DMS 273 treated with DMSO at 0.1 percent for 48 hours (cell line): ENCODE data around the gene ZNF892.
"Not testable (repeated sequence)": the region's sequence is repeated elsewhere in the genome, so short reads cannot be mapped to it uniquely, and the experiment has no call there.

Source experiments
- DNase-seq: peaks from one replicate; lab custom pipeline; 2025; lab: John Stamatoyannopoulos, UW

Gene ZNF892

DNA sequence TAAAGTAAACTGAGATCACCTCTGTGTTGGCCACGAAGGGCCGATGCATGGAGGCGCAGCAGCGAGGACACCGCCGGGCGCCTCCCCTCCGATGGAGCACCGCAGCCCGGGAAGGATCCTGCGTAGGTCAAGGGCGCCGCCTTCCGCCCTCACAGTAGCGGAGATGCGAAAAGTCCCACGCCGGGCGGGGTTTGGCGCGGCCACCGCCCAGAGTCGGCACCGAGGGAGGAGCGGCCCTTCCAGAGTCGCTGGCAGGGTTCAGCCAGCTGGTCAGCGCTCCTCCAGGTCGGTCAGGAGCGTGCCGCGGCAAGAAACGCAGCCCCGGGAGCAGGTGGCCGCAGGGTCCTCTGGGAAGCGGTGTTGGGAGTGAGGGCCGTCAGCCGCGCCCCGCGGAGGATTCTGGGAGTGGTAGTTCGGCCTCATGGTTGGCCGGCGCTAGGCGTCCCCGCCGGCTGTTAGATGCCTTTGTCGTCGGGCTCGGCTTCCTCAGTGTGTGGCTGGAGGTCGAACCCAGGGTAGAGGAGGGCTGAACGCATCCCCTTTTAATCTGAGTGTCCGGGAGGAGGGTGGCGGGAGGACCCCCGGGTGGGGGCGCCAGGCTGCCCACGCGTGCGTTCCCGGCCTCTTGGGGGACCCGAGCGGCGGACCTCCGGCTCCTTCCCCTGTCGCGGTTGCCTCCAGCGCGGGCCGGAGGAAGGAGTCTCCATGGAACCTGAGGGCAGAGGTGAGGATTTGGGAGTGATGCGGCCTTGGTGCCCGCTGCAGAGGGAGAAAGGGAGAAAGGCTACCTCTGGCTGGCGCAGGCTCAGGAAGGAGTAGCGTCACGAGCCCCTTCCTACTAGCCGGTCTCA, at the start of gene ZNF892:
TSS of gene ZNF892 (plus strand) at position 411 of the 851 bp plus-strand sequence. CDS start at position 706, 295 bp downstream.
- peak; percentile 88 for DNase-seq

GRCh38 chr2:95158441-95158840, 48.9 kb upstream of the ZNF892 start:
- DNase-seq: no peak

GRCh38 chr2:95158891-95159619, 48.3 kb upstream of the ZNF892 start:
- DNase-seq: no peak

DNA sequence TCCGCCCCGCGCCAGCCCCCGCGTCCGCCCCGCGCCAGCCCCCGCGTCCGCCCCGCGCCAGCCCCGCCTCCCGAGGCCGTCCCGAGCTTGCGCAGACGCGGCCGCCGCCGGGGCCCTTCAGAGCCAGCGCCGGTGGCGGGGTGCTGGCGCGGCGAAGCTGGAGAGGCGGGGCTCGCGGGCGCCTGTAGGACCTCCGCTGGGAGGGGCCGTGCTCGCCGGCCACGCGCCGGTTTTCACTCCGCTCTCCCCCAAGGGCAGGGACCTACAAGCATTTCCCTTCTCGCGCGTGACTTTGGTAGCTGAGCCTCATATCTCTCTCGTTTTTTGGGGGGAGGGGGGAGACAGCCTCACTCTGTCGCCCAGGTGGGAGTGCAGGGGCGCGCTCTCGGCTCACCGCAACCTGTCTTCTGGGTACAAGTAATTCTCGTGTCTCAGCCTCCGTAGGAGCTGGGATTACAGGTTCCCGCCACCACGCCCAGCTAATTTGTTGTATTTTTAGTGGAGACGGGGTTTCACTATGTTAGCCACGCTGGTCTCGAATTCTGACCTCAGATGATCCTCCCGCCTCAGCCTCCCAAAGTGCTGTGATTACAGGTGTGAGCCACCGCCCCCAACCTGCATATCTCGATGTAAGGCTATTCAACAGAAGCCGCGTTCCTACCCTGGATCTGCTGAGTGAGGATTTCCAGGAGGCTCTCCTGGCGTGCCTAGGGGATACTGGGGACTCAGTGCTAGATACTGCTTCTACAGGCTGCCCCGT, 47.5 kb upstream of the ZNF892 start, which contains the start of gene ZNF514:
TSS of gene ZNF514 (minus strand) at position 159 of the 760 bp plus-strand sequence. CDS start 6,595 bp downstream, outside the sequence.
- DNase-seq: no peak

DNA sequence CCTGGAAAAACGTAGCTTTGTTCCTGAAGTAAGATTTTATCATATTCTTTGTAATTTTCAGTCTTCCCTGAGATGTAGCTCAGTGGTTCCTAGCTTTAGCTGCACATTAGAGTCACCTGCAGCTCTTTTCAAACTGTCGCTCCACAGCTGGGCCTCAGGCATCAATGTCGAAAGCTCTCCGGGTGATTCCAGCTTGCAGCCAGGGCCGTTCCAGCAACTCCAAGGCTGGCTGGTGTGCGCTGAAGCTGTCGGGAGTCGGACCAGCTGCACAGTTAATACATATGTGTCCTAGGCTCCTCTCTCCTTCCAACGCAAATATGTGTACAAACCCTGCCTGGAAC, 42.3 kb upstream of the ZNF892 start:
- no peak for DNase-seq

DNA sequence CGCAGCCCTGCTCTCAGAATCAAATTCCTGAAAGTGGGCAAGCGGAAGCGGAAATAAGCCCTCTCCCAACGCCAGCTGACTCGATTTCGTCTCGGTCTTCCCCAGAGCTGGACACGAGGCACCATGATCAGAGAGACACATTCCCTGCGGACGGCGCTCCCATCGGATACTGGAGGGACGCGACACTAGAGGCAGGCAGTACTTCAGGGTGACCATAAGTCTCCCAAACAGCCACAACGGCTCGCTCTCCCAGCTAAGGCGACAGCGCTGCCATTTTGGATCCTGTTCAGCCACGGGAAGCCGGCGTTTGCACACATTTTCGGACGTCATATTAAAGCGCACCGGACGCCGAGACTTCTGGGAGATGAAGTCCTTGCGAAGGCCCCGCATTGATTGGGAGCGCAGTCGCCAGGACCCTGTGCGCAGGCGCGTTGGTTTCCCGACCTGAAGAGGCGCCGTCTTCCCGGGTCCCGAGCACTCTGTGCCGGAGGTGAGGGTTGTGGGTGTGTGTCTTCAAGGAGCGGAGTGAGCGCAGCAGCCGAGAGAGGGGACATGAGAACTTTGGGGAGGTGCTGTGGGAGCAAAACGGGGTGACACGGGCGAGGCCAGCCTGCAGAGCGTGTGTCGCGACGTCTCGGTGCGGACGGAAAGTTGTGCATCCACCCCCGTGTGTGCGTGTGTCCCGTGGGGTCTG, 41.8 kb upstream of the ZNF892 start, which contains the start of gene ZNF2:
TSS of gene ZNF2 (plus strand) at position 439 of the 694 bp plus-strand sequence. CDS start 10,418 bp downstream, outside the sequence.
- peak; percentile 91 for DNase-seq

DNA sequence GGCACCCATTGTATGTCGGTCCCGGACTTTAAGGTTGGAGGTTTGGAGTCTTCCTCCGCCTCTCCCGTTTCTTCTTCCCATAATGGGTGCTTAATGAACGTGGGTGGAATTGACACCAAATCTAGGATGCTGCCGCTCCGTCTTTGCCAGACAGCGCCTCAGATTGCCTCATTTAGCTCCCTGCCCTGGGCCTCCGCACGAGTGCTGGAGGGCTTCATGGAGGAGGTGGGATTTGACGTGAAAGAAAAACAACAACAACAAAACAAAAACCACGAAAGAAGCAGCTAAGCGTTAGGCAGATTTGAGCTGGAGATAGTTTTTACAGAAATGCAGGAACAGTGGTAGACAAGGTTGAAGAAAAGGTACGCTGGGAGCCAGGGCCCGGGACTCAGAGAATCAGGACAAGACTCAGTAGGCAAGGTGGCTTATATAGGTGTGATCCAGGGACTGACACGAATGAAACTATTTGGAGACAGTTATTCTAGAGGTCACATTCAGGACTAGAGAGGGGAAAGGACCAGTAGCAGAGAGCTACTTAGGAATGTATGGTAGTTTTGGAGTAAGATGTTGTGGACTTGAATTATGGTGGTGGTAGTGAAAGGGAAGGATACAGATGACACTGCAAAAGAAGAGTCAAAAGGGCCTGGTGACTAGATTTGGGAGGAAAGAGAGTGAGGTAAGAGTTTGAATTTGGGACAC, 41.1 kb upstream of the ZNF892 start:
- no peak for DNase-seq

- DNase-seq: no peak
These were observed 35.4 kb upstream of the ZNF892 start for GRCh38 chr2:95171902-95172301.

DNA sequence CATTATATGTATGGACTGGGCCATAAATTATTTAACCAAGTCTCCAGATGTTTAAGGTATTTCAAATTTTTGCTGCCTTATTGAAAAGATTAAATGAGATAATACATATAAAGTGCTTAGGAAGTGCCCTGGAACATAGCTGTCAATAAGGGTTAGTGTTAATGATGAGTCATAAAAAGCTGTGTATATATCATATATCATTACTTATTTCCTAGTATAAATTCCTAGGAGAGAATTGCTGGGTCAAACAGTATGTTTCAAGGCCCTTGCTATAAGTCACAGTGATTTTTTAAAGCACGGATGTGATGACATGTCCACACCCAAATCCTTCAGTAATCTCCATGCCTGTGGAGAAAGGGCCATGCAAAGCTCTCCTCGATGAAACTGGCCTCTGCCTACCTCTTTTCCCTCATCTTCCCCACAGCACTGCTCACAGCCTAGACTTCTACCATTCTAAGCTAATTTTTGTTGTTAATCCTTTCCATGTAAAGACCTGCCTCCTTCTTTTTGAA, 33.2 kb upstream of the ZNF892 start:
- DNase-seq: no peak

DNA sequence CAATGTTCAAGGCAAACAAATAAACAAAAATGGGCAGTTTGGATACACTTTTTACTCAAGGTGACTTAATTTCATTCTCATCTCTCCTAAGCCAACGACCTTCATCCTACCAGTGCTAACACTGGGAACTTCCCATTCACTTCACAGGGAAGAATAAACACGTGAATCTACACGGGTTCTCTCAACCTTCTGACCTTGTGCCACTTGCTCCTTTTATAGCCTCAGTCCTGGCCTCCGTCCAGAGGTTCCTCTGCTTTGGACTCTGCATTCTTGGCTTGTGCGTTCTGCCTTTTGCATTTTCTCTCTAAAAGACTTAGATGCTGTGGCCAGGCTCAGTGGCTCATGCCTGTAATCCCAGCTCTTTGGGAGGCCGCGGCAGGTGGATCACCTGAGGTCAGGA, 27.9 kb upstream of the ZNF892 start:
- DNase-seq: no peak

DNA sequence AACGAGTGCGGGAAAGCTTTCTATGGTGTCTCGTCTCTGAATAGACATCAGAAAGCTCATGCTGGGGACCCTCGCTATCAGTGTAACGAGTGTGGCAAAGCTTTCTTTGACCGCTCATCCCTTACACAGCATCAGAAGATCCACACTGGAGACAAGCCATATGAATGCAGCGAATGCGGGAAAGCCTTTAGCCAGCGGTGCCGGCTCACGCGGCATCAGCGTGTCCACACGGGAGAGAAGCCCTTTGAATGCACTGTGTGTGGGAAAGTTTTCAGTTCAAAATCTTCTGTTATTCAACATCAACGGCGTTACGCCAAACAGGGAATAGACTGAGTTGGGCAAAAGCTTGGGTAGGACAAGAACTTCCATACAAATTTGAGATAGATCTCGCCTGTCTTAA, 25.5 kb upstream of the ZNF892 start:
- DNase-seq: no peak

DNA sequence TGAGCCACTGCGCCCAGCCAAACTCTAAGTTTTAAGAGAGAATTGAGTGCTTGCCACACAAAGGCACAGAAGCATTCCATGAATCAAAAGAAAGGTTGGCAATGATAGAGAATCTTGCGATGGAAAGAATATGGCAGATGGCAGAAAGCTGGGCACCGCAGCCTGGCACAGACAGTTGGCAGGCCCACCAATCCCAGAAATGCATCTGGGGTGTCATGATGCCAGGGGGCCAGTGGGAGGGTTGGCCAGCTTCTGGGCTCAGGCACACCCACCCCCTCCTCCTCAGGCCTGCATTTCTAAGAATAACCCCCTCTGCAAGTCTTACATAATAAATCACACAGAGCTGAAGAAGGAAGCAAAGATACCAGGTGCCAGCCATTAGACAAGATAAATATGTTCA, 22.1 kb upstream of the ZNF892 start:
- DNase-seq: no peak

GRCh38 chr2:95185973-95186372, 21.3 kb upstream of the ZNF892 start:
- DNase-seq: no peak

DNA sequence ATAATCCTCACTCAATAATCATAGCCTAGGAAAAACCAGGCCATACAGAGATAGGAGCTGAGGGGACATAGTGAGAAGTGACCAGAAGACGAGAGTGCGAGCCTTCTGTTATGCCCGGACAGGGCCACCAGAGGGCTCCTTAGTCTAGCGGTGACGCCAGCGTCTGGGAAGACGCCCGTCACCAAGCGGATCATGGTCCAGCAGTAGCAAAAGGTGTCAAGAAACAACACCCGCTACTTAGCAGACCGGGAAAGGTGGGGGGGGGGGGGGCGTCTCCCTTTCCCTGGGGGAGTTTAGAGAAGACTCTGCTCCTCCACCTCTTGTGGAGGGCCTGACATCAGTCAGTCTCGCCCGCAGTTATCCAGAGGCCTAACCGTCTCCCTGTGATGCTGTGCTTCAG, 14.4 kb upstream of the ZNF892 start:
- not testable (repeated sequence) for DNase-seq

- DNase-seq: no peak
These were observed 3.4 kb upstream of the ZNF892 start for GRCh38 chr2:95203911-95204310.

DNA sequence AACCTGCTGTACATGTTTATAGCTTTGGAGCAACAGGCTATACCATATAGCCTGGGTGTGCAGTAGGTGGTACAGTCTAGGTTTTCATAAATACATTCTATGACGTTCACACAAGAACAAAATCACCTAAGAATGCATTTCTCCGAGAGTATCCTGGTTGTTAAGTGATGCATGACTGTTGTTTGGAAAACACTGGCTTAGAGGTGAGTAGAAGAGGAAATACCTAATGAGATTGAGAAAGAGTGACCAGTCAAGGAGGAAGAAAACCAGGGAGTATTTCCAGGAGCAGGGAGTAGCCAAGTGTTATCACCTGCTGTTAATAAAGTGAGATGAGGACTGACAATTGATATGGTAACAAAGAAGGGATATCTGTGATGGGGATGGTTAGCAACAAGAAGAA, 2.9 kb upstream of the ZNF892 start:
- DNase-seq: no peak

- no peak for DNase-seq
These were observed 1.2 kb upstream of the ZNF892 start for GRCh38 chr2:95206096-95206495.

DNA sequence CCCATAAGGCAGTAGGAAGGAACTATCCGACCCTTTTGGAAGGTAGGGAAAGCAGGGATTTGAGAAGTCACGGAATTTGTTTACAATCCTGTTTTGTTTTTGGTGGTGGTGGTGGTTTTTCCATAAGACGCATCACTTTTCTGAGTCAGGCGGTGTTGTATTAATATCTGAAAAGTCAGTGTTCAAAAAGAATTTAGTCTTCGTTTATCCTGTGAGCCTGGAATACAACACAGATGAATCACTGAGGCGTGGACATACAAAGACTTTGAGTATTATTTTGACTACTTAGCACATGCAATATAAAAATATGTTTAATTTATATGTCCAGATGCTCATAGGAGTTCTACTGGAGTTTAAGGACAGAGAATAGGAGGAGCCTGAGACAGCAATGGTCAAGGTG, 785 bp downstream of the ZNF892 start:
- DNase-seq: no peak

- DNase-seq: no peak
These were observed 7.8 kb downstream of the ZNF892 start for GRCh38 chr2:95215018-95215612.

GRCh38 chr2:95220449-95220848, 13.1 kb downstream of the ZNF892 start:
- no peak for DNase-seq

- no peak for DNase-seq
These were observed 18.3 kb downstream of the ZNF892 start for GRCh38 chr2:95225658-95226057.
